HG02610 (cell line): ENCODE results near the gene ATP5MC2.
"Not testable (repeated sequence)": the region's sequence is repeated elsewhere in the genome, so short reads cannot be mapped to it uniquely, and the experiment has no call there.

Source experiments
- ATAC-seq: cut with Tn5 transposase; IDR thresholded peaks from one replicate; pipeline ENCODE4 v1.9.1; 2021; ENCODE audit warnings: mild to moderate bottlenecking, moderate library complexity; ENCODE audit not compliant: unreplicated experiment

Gene ATP5MC2

DNA sequence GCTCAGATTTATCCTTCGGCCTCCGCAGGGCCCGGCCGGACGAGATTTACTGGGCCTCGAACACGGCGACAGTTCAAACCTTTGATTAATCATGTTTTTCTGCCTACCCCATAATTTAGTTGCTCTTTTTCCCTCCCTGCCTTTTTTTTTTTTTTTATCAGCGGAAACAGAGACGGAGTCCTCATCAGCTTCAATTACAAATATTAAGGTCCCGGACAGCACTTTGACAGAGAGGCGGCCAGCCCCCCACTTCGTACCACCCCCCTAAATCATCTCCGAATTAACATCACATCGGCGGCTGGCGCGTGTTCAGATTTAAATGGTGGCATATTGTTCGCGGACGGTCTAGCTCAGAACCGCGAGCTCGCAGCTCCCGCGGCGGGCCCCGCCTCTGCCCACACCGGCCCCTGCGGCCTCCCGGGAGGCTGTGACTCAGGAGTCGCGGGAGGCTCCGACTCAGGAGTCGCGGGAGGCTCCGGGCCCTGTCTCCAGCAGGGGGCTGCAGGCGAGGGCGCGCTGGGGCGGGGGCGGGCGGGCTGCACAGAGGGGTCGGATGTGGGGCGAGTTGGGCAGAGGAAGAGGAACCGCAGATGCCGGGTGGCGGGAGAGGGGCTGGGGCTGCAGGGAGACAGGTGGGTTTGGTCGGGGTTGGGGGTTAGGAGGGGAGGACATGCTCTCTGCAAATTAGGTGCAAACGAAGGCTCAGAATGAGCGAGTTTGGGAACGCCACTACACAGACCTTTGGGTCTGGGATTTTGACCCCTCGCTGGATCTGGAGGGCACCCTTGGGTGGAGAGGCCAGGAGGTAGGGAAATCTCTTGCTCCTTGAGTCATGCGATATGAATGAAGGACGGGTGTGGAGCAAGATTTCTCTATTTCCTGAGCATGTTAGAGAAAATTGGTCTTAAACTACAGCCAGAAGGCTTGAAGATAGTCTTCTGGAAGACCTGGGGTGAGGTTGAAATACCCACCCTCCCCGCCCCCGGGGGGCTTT, 19.6 kb upstream of the ATP5MC2 start:
- ATAC-seq, result no peak

DNA sequence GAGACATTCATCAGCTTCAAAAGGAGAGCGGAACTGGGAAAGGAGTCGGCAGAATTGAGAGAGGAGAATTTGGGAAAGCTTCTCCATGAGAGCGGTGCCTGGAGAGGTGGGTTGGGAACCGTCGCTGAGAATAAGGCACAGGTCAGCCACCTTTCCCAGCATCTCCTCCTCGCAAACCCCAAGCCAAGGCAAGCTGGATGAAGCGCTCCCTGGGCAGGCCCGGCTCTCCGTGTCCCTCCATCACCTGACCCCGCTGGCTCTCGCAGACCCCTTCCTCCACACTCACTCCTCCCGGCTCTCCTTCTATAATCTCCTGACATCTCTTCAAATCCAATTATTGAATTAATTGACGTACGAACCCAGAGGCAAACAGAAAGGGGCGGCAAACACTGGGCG, 18.9 kb upstream of the ATP5MC2 start:
- no peak for ATAC-seq

- no peak for ATAC-seq
These were observed 12.3 kb upstream of the ATP5MC2 start for GRCh38 chr12:53688134-53688533.

GRCh38 chr12:53686436-53686835, 10.6 kb upstream of the ATP5MC2 start:
- no peak for ATAC-seq

GRCh38 chr12:53684654-53685220, 8.9 kb upstream of the ATP5MC2 start:
- no peak for ATAC-seq

DNA sequence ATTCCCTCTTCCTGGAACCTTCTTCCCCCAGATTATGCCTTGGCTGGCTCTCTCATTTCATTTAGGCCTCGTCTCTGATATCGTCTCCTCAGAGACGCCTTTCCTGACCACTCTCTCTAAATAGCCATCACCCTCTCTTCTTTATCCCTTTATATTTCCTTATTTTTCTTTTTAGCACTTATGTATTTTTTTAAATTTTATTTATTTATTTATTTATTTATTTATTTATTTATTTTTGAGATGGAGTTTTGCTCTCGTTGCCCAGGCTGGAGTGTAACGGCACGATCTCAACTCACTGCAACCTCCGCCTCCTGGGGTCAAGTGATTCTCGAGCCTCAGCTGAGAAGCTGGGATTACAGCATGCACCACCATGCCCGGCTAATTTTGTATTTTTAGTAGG, 8.1 kb upstream of the ATP5MC2 start:
- no peak for ATAC-seq

- no peak for ATAC-seq
These were observed 7.6 kb upstream of the ATP5MC2 start for GRCh38 chr12:53683494-53683893.

DNA sequence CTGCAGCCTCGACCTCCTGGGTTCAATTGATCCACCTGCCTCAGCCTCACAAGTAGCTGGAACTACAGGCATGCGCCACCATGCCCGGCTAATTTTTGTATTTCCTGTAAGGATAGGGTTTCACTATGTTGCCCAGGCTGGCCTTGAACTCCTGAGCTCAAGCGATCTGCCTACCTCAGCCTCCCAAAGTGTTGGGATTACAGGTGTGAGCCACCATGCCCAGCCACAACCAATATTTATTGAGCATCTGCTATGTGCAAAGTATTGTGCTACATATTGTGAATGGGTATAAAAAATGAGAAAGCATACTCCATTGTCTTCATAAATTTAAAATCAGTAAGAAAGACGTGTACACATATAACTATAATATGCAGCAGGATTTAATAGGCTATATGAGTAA, 4.2 kb upstream of the ATP5MC2 start:
- not testable (repeated sequence) for ATAC-seq

- ATAC-seq, result no peak
These were observed 1.9 kb upstream of the ATP5MC2 start for GRCh38 chr12:53677800-53678148.

GRCh38 chr12:53677016-53677799, 1.3 kb upstream of the ATP5MC2 start:
- ATAC-seq, result no peak

GRCh38 chr12:53676656-53677015, 753 bp upstream of the ATP5MC2 start:
- ATAC-seq, result no peak

DNA sequence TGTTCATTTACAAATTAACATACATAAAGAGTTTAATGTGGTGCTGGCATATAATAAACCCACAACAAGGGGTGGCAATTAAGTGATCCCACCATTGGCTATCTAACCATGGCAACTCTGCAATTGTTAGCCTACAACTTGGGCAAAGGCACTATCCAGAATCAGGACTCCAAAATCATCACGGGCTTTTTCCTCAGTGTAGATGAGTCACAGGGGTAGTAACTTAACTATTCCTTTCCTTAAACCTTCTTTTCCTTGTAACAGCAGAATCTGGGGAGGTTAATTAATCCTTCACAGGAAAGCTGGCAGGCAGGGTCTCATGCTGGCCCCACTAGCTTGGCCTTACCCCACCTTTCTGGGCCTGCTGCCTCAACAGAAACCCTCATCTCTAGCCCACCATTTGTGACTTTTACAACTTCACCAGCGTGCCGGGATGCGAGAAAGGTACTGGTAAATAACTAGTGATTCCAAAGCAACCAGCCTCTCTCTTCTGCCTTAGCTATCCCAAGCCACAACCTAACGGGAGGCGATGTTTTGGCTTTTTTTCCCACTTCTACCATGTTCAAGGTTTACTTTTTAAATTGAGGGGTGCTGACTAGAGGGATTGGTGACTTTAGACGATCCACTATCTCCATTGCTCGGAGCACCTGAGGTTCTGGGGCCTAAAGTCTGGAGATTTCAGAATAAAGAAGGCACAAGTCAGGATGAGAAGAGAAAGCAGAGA, 744 bp downstream of the ATP5MC2 start:
- no peak for ATAC-seq

- ATAC-seq, result no peak
These were observed 4.9 kb downstream of the ATP5MC2 start for GRCh38 chr12:53670971-53671370.

DNA sequence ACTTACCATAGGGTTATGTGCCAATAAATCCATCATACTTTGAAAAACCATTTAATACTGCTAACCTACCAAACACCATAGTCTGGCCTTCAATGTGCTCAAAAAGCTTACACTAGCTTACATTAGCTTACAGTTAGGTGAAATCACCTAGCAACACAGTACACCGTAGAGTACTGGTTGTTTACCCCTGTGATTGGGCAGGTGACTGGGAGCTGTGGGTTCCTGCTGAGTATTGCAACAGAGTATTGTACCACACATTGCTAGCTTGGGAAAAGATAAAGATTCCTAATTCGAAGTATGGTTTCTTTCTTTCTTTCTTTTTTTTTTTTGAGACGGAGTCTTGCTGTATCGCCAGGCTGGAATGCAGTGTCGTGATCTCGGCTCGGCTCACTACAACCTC, 5.6 kb downstream of the ATP5MC2 start:
- no peak for ATAC-seq

GRCh38 chr12:53667080-53667479, 8.8 kb downstream of the ATP5MC2 start:
- ATAC-seq, result no peak

- no peak for ATAC-seq
These were observed 10.9 kb downstream of the ATP5MC2 start for GRCh38 chr12:53664936-53665335.

- ATAC-seq, result no peak
These were observed 11.7 kb downstream of the ATP5MC2 start for GRCh38 chr12:53664191-53664590.

GRCh38 chr12:53660041-53660440, 15.8 kb downstream of the ATP5MC2 start:
- no peak for ATAC-seq

DNA sequence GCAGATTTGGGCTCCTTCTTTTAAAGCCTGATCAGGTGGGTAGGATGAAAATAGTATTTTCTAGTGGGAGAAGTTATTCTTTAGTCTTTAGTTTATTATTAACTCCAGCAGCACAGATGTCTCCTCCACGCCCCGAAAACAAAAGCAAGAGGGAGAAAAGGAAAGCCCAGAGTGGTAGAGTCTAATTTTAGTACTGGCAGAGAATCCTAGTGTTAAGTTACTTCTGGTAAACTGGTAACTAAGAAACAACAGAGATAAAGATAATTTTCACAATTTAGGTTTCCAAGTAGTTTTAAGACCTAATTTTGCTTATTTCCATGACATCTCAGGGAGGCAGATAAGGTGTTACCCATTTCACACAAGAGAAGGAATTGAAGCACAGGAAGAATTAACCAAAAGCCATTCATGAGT, 16.3 kb downstream of the ATP5MC2 start:
- no peak for ATAC-seq

GRCh38 chr12:53659011-53659551, 16.8 kb downstream of the ATP5MC2 start:
- ATAC-seq, result no peak

DNA sequence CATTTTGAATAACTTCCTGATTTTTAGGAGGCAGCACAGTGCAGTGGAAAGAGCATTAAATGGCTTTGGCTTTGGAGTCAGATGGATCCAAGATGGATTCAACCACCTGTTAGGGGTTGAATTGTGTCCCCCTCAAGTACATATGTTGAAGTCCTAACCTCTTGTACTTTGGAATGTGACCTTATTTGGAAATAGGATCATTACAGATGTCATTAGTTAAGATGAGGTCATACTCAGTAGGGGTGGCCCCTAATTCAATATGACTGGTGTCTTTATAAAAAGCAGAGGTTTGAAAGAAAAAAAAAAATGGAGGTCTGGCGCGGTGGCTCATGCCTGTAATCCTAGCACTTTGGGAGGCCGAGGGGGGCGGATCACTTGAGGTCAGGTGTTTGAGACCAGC, 18.8 kb downstream of the ATP5MC2 start:
- no peak for ATAC-seq
